GM19452 (cell line): ENCODE data around the gene PLXNA2.

Source experiments
- ATAC-seq: cut with Tn5 transposase; IDR thresholded peaks from one replicate; pipeline ENCODE4 v1.9.1; 2021; ENCODE audit not compliant: unreplicated experiment

Gene PLXNA2

DNA sequence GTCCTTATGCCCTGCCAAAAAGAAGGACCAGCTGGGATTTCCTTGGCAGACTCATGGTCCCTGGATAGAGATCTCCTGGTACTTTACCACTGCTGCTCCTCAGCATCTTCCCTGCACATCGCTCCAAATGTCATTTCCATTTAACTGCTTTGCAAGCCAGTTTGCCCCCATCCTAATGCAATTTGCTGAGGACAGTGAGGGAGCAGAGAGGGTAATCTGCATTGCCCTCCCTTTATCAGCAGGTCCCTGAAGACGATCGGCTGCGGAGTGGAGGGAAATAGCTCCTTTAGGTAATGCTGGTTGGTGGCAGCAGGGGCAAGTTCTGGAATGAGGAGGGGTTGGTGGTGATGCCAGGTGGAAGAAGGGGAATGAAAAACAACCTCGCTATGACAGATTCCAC lies 2.7 kb downstream of the PLXNA2 start:
- ATAC-seq, result no peak

DNA sequence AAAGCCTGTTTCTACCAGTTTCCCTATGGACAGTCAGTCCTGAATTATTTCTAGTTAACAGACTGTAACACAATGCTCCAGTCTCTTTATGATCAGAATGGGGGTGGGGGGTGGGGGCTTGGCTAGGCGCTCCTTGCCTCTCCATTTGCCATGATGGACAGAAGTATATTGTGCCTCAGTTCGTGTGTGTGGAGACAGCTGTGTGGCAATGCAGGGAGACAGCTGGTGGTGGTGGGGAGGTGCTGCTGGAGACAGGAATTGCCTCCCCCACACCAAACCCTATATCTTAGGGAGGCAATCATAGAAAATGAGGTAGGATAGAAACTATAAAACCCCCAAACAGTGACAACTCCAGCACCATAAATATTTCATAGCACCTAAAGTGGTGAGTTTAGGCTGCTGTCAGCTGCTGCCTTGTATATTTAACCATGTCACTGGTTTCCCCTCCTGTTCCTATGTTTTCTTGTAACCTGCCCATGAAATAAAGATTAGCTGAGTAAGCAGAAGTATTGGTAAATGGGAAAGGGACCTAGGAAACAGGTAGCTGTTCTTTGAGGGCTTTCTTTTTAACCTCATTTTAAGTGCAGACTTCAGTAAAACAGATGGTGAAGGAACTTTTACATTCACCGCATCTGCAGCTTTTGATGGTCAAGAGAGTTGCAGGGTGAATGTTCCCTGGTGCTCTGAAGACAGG lies 3.4 kb downstream of the PLXNA2 start:
- ATAC-seq, result no peak

DNA sequence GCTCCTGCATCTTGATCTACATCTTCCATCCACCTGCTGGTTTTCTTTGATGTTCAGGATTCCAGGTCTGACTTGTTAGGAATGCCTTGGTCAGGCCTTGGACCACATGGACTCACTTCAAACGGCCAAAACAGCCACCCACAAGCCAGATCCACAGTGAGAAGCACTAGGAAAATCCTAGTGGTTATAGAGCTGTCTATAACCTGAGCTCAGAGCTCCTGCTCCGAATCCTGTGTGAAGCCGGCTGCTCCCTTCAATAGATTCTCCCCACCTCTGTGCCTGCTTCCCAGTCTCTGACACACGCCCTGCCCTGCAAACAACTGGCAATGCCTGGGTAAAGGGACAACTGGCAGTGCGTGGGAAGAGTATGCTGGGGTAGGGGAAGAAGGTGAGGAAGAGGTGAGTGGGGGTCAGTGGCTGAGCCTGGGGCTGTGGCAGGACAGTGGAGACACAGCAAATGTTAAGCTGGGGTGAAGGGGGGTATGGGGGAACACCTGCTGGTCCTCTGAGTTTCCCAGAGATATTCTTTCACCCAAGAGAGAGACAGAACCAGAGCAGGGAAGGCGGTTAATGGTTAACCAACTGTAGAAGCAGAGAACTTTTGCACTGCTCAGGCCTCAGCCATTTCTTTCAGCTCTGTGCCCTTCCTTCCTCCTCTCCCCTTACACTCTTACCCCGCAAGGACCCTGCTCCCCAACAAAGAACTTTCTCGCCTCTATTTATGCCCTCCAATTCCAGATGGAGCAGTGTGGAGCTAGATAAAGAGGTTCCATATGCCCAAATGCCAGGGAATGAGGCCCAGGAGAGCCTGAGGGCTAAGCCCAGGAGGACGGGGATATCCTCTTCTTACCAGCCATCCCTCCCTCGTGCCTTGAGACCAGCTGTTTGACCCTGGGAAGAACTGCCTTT lies 4.5 kb downstream of the PLXNA2 start:
- ATAC-seq, result no peak

DNA sequence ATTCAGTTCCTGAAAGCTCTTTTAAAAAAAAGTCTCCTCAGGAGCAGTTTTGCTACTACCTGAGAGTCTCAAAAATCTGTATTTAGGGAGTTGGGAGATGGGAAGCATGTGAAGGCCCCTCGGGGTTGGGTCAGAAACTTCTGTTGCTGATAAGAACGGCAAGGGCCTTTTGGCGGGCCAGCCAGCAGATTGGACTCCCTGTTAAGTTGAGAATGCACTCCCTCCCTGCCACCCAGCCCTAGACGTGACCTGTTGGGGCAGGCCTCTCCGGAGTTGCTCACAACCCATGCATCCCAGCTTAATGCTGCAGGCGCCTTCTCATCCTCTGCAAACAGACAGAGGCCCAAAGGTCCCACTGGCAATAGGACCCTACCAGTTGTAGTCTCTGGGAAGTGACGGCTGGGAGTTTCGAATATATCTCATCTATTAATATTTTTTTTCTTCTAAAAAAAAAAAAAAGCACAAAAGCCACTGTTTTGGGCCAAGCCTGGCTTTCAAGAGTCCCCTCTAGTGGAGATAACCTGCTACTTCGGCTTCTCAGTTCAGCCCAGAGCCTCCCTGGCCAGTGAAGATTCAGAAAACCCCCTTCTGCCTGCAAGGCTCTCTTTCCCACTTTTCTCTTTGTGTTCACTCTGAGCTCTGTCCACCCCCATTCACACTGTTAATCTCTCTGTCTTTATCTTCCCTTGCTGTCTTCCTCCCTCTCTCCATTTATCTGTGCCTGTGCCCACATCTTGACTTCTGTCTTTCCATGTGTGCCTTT lies 5.3 kb downstream of the PLXNA2 start:
- no peak for ATAC-seq

DNA sequence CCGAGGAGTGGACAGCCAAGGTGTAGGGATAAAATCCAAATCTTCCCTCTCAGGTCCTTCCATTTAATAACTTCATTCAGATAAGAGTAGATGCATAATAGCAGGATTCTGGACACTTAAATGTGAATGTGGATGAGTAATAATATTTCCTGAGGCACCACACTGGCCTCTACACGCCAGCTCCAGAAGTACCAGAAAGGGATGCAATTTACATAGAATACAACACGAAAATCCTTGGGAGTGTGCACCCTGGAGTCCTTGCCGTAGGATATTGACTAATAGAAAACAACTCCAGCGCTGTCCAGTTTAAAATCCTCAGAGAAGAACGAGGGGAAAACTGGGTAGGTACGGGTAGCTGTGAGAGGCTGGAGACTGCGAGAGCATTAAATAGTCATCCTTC lies 6.9 kb downstream of the PLXNA2 start:
- ATAC-seq, result no peak

DNA sequence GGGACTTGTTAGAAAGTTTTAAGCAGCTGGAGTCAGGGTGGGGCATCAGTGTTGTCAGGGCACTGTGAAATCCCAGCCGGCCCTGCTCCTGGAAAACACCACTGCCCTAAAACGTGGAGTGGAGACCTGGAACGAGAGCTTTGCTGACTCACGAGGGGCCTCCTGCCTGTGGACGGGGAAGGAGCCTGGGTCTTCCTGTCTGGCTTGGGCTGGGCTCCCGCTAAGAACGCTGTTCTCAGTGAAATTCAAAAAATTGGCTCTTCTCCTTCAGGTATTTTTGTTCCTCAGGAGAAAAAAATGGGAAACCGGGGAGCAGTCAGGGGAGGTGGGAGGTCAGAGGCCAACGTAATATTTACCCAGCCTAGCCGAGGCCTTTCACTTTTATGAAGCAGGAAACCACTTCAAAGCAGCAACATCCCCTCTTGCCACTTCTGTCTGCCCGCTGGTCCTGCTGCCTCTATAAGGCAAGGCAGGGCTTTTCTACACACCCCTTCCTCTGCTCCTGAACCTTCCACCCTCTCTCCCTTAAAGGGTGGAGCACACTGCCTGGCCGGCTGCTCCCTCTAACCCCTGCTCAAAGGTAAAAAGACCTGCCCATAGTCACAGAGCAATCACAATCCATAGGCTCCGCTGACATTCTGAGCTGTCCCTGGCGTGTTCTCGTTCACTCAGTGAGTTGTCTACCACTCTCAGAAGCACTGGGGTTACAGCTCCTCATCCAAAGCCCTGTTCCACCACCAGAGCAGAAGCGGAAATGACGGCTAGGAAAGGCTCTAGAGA lies 8.0 kb downstream of the PLXNA2 start:
- no peak for ATAC-seq

GRCh38 chr1:208235356-208235981 lies 8.7 kb downstream of the PLXNA2 start:
- no peak for ATAC-seq

DNA sequence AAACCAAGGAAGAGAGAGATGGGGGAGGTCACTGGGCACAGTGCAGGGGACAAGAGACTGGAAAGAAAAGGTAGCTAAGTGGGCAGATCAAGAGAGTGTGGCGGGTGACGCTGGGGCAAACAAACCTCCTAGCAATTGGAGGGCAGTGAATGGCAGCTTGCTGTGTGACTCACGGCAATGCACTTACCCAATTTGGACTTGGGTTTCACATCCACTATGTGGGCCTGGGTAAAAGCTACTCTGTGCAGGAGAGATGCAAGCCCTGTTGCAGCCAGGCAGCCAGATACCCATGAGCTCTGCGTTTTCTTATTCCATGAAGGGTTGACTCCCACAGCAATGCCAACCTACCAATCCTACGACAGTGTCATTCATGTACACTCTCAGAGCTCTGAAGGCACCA lies 9.5 kb downstream of the PLXNA2 start:
- no peak for ATAC-seq

GRCh38 chr1:208233978-208234377 lies 10.2 kb downstream of the PLXNA2 start:
- ATAC-seq, result no peak

GRCh38 chr1:208233546-208233945 lies 10.6 kb downstream of the PLXNA2 start:
- ATAC-seq, result no peak

GRCh38 chr1:208232662-208233038 lies 11.5 kb downstream of the PLXNA2 start:
- no peak for ATAC-seq

- no peak for ATAC-seq
These were observed 12.1 kb downstream of the PLXNA2 start for GRCh38 chr1:208231881-208232661.

DNA sequence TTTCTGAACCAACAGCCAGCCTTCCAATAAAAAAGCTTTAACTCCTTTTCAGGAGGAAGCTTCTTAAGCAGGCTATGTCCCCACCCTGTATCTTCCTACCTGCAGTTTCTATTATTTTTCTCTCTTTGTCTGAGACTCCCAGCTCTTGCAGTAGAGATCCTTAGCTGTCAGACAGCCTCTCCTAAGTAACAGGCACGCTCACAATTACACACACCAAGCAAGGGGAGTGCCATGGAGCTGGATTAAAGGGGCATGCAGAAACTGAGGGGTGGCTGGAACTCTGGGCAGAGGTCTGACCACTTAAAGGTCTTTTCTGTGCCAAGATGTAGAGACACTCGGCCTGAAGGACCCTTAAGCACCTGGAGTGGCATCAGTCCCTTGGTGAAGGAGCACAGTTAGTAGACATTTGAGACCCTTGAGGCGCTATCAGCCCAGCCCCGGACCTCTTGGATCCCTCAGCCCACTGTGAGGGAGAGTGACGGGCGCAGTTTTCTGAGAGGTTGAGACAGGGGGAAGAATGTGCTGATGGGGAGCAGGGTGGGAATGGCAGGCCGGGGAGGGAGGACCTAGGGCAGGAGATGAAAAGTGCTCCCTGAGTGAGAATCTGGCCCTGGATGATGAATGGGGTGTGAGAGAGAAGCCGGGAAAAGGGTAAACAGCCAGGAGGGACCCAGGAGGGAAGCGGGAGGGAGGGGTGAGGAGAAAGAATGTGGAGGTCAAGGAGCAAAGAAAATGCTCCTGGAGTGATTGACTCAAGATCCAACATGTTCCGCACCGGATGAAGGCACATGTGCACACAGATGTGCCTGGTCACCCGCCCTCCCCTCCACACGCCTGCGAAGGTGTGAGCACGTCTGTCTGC lies 13.3 kb downstream of the PLXNA2 start:
- no peak for ATAC-seq

DNA sequence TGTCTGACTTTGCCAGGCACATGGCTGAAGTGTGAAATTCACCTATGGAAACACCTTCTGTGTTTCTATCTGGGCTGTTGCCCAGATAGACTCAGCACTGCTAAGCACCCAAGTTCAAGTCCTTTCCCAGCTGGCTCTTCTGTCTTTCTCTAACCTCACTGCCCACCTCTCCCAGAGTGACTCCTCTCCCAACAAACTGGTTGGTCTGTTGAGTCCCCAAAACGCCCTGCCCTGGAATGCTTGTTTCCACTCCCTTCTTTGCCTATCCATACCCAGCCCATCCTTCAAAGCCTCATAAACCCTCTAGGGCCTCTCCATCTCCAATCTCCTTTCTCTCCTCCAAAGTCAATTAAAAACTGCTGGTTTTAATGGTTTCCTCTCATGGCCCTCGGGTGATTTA lies 15.6 kb downstream of the PLXNA2 start:
- ATAC-seq, result no peak

DNA sequence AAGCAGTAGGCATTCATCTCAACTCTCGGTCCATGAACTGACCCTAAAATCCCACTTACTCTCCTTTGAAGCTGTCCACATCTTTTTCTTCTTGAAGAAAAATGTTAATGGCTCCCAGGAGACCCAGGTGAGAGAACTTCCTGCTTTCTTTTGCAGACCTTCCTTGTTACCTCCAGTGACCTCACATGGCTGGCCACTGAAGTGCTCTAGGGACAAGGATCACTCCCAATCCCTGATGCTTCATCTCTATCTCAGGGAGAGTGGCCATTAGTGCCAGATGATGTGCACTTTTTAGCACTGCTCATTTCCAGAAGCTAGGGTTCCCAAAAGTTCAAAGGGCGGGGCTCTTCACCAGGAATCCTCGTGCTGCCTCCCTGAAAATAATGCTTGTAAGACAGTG lies 16.2 kb downstream of the PLXNA2 start:
- no peak for ATAC-seq

DNA sequence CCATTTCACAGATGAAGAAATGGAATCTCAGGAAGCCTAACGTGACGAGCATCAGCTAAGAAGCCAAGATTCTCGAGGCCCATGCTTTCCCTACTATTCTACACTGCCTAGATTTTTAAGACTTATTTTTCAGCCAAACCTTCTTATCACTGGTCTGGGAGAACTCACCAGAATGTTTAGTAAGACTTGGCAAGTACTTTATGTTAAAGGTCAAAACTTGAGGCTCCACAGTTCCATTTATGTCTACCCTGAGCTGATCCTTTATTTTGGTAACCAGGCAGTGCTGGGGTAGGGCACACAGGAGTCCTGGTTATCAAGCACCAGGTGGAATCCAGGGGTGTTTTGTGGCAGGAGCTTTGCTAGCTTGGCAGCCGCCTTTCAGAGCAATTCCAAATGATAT lies 16.8 kb downstream of the PLXNA2 start:
- ATAC-seq, result no peak

DNA sequence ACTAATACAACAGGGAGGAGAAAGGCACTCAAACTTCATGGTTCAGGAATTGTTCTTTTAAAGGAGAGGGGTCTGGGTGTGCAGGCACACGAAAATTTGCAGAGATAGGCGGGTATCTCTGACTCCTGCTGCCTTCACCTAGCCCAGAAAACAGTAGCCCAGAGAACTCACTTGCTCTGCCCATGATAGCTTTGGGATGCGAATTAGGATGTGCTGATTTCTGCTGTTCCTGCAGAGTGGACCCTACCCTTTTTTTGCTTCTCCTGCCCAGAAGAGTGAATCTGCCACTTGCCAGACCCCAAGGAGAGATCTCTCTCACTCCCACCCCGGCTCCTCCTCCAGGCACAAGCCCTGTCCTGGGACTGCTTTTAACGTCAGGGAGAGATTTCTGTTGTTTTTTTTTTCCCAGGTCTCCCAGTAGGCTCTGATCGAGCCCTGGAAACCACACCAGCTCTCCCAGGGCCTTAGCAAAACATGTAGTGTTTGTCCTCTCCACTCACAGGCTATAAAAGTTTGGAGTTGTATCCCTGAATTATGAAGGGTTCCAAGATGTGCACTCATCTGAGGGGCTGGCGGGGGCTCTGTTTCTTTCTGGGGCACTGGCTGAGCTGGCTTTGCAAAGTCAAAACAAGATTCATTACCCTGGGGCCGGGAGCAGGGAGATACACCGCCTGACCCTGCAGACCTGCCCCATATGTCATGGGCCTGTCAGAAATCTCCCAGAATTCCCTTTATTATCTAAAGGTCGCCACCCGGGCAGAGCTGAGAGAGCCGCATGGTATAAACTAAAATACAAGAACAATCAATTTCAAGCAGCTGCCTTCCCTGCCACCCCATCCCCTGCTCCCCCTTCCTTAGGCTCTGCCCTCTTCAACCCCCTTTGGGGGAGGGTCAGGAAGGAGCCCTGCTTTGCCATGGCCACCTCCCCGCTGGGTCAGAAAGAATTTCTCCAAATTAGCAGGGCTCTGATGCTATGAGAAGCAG lies 17.9 kb downstream of the PLXNA2 start:
- no peak for ATAC-seq
